ENCODE results near the gene SGK2. TPM values are rescaled to one million over a fixed set of nuclear protein-coding genes. Genes with fewer than 3 reads are reported as not detected.

SGK2 gene
- total and polyA plus RNA-seq, 9 of the 15 experiments (the other 6 are each of a cell fraction or from before 2014, with no cell fraction given): 0.07 to 0.31 (median 0.15) TPM; not detected in 2

- Histone ChIP-seq H3K9me3 (replicated peaks; ENCODE audit: control insufficient read depth, insufficient read depth, low read depth, low read length) (no peaks in the 10 kb centered on the region; the same call in 1 of the 2 replicates), H2AFZ (ENCODE audit: low read depth, low read length) (no peak overlapping the region), H3K4me2 (ENCODE audit: insufficient read depth, low read length) (no peak overlapping the region), H3K9me1 (ENCODE audit: control insufficient read depth, insufficient read depth, low read length) (no peaks in the 10 kb centered on the region), H3K4me1 (replicated peaks in 1 of 2; ENCODE audit: control insufficient read depth in 2 of 2, insufficient read depth in 2 of 2, low read length in 2 of 2) (peaks cover 0 to 9% of the 10 kb centered on the region in 2 experiments; a peak in 2 of 5 replicates), H3K79me2 (ENCODE audit: control insufficient read depth, insufficient read depth, low read length) (no peaks in the 10 kb centered on the region), H3K27me3 (ENCODE audit: control insufficient read depth in 2 of 2, insufficient read depth in 2 of 2, low read length in 2 of 2) (no peaks in the 10 kb centered on the region), H3K4me3 (no peak overlapping the region), H3K36me3 (ENCODE audit: control insufficient read depth, insufficient read depth, low read length) (no peaks in the 10 kb centered on the region), H3K9ac (ENCODE audit: insufficient read depth in 1 of 2, low read depth in 2 of 2, low read length in 2 of 2) (no peak overlapping the region), H4K20me1 (replicated peaks; ENCODE audit: control insufficient read depth, insufficient read depth, low read length) (no peaks in the 10 kb centered on the region), H3K27ac (ENCODE audit: extremely low read depth, low read depth, low read length) (no peak overlapping the region)
- FAIRE-seq (no peak), DNase-seq (ENCODE audit: extremely low read depth in 1 of 4, low spot score in 3 of 4) (no peak), ATAC-seq (no peak)
- intact Hi-C loops (cut with micrococcal nuclease) (no loop called here), in situ Hi-C loops (cut with MboI) (no loop called here)
- TF ChIP-seq NR3C1 (CRISPR knock-in tag; IDR thresholded peaks at IDR 0.05) (no peak), RBM22 (IDR thresholded peaks at IDR 0.05; ENCODE audit: low read depth, low read length, poor library complexity, severe bottlenecking) (no peak), OTX1 (CRISPR knock-in tag; IDR thresholded peaks at IDR 0.05) (no peak), MCM3 (IDR thresholded peaks at IDR 0.05) (no peak), ATF2 (CRISPR knock-in tag; IDR thresholded peaks at IDR 0.05) (no peak), NCOA4 (IDR thresholded peaks at IDR 0.05; ENCODE audit: partially characterized antibody) (no peak), NR2C1 (IDR thresholded peaks at IDR 0.05) (no peak), NR2C1 (tag; IDR thresholded peaks at IDR 0.05) (no peak), GATAD2B (IDR thresholded peaks at IDR 0.05; ENCODE audit: borderline replicate concordance) (no peak), KAT2B (IDR thresholded peaks at IDR 0.05; ENCODE audit: low read depth, low read length) (no peak), EHMT2 (IDR thresholded peaks at IDR 0.05) (no peak), ZNF551 (CRISPR knock-in tag; IDR thresholded peaks at IDR 0.05) (no peak), SMAD1 (IDR thresholded peaks at IDR 0.05; ENCODE audit: low read depth, low read length, partially characterized antibody) (no peak), POLR2AphosphoS5 (IDR thresholded peaks at IDR 0.05; ENCODE audit: control insufficient read depth, insufficient read depth, low read depth, low read length) (no peak), MTA1 (IDR thresholded peaks at IDR 0.05; ENCODE audit: borderline replicate concordance) (no peak), RBBP5 (IDR thresholded peaks at IDR 0.05; ENCODE audit: borderline replicate concordance, insufficient read depth, low read length, poor library complexity, severe bottlenecking) (no peak), ZBTB11 (CRISPR knock-in tag; IDR thresholded peaks at IDR 0.05) (no peak)
- POLR2A ChIA-PET: interaction anchor here (0.8 to 4.1 kb wide), 8 partner anchors 9 to 106 kb away, joined by 3 to 24 read pairs (median 4); partner anchors contain the start of gene SGK2
- 45% methylated on average over 4 of the region's 4 CpGs for WGBS (ENCODE audit: insufficient coverage, low coverage, missing lambda C conversion rate)
- CTCF ChIA-PET (ENCODE audit: low intra/inter-chr PET ratio): no interaction called here
- no TSS peak for BruUV-seq (replicated peaks)
Observed at GRCh38 chr20:43568706-43569105, 9.9 kb downstream of the SGK2 start.

Measured in K562 (cell line).